GM19397 (cell line): ENCODE results near the gene ZBTB8A.

Source experiments
- ATAC-seq: cut with Tn5 transposase; IDR thresholded peaks from one replicate; pipeline ENCODE4 v1.9.1; 2021; ENCODE audit warnings: mild to moderate bottlenecking, moderate library complexity; ENCODE audit not compliant: unreplicated experiment

The ZBTB8A gene

DNA sequence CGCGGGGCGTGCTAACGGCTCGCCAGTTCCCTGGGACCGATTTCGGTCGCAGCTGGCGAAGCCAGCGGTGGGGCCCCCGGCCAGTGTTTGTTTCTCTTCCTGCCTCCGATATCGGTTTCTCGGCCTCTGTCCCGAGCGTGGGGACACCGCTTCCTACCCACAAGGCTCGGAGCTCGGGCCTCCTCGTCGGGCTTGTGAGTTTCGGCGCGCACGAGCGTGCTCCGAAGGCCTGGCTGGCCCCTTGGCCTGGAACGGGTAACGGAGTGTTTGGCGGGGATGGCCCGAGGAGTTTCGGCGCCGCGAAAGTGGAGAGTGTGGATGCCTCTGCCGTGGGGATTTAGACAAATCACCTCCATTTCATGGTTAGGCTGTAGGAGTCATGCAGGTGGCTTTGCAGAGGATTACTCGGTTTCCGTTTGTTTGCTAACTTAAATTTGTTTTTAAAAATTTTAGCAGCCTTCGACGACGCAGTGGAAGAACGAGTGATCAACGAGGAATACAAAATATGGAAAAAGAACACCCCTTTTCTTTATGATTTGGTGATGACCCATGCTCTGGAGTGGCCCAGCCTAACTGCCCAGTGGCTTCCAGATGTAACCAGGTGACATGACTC, 112.3 kb downstream of the ZBTB8A start:
- ATAC-seq, result no peak

DNA sequence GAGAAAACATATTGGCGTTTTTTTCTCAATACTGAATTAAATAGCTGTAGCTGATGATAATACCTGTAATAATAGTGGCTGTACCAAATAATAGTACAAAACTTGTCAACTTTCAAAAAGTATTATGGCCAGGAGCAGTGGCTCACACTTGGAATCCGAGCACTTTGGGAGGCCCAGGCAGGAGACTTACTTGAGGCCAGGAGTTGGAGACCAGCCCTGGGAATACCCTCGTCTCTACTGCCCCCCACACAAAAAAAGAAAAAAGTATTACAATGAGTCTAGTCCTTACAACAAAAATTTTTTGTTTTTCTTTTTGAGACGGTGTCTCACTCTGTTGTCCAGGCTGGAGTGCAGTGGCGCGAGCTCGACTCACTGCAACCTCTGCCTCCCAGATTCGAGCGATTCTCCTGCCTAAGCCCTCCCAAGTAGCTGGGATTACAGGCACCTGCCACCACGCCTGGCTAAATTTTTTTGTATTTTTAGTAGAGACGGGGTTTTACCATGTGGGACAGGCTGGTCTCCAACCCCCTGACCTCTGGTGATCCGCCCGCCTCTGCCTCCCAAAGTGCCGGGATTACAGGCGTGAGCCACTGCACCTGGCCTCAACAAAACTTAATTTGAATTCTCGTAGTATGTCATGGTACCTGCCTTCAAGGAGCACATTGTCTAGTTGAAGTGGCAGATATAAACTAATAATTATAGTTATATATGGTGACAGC, 113.2 kb downstream of the ZBTB8A start:
- no peak for ATAC-seq
